NT2/D1 (cell line): Measurements from ENCODE around the gene MED23.

Experiments used
- SUZ12 ChIP-seq: IDR thresholded peaks from 2 replicates; pipeline ENCODE4 v1.6.1; 2011; ENCODE audit not compliant: insufficient read length, insufficient read depth; ENCODE audit errors: extremely low read depth
- YY1 ChIP-seq: IDR thresholded peaks from 2 replicates; pipeline ENCODE4 v1.6.1; 2011; ENCODE audit not compliant: insufficient read length, insufficient read depth
- ZNF274 ChIP-seq: IDR thresholded peaks from 2 replicates; pipeline ENCODE4 v1.6.1; 2011; ENCODE audit warnings: mild to moderate bottlenecking, low read depth, low read length

- TF ChIP-seq ZNF274 (no peak), YY1 (no peak), SUZ12 (no peak)
Observed at GRCh38 chr6:131652472-131652871, 24.4 kb upstream of the MED23 start.
